GM12874 (cell line): ENCODE data around the gene BTBD17.

Experiments used
- TF ChIP-seq, protein P1 (sequence below): IDR thresholded peaks from 2 replicates; pipeline ENCODE4 v1.5.1; 2011; ENCODE audit warnings: low read depth, mild to moderate bottlenecking, control low read depth, low read length, moderate library complexity; ENCODE audit not compliant: insufficient read depth

The BTBD17 gene

DNA sequence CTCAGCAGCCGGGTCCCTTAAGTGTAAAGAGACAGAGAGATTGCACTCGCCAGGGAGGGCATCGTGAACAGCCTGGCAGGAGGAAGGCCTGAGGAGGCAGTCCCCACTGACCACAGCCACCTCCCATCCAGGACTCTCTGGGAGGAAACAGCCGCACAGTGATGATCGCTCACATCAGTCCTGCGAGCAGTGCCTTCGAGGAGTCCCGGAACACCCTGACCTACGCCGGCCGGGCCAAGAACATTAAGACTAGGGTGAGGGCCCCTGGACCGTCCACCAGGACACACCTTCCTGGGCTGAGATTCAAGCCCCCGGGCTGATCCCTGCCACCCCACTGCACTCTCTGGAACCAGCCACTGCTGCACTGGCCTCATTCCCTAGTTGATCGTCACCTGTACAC lies 14.0 kb downstream of the BTBD17 start:
- TF ChIP-seq, protein P1, sequence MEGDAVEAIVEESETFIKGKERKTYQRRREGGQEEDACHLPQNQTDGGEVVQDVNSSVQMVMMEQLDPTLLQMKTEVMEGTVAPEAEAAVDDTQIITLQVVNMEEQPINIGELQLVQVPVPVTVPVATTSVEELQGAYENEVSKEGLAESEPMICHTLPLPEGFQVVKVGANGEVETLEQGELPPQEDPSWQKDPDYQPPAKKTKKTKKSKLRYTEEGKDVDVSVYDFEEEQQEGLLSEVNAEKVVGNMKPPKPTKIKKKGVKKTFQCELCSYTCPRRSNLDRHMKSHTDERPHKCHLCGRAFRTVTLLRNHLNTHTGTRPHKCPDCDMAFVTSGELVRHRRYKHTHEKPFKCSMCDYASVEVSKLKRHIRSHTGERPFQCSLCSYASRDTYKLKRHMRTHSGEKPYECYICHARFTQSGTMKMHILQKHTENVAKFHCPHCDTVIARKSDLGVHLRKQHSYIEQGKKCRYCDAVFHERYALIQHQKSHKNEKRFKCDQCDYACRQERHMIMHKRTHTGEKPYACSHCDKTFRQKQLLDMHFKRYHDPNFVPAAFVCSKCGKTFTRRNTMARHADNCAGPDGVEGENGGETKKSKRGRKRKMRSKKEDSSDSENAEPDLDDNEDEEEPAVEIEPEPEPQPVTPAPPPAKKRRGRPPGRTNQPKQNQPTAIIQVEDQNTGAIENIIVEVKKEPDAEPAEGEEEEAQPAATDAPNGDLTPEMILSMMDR = no peak

DNA sequence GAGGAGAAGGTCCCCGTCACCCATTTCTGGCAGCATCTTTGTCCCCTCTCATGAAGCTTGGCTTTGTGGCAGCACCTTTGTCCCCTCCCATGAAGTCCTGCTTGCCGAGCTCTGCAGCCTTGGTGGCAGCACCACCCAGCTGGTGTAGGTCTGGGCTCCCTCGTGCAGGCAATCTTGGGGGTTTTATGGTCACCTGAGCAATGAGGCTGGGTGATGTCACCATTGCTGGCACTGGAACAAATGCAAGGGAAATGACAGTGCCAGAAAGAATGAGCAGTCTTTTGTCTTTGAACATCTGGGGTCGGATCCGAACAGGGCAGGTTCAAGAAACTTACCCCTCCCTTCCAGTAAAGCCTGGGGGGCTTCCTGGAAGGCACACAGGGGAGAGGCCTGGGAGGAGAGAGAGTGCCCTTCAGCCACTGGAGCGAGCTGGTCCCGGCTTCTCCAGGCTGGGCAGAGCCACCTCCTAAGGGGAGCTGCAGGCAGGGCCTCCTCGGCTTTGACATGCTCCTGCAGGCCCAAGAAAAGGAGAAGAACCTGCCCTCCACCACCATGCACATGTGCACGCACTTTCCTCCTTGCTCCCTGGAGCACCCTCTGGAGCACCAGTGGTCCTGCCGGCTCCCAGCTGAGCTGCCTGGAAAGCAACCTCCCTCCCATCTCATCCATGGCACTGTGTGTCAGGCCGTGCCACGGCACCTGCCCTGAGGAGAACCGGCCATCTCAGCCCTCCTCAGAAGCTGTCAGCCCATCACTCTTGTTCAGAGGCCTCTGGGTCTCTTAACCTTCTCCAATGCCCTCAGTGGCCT lies 16.0 kb downstream of the BTBD17 start:
- TF ChIP-seq, protein P1 = no peak

DNA sequence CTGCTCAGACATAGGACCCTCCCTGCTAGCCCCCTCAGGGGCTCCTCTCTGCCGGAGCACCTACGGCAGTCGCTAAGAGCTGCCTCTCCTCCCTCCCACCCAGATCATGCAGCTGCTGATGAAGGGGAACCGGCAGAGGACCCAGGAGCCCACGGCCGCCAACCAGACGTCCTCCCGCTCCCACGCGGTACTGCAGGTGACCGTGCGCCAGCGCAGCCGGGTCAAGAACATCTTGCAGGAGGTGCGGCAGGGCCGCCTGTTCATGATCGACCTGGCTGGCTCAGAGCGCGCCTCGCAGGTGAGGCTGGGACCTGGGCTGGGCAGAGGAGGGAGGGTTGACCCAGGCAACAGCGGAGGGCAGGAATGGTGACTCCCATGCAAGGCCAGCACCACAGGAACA lies 17.0 kb downstream of the BTBD17 start:
- TF ChIP-seq, protein P1 = no peak

DNA sequence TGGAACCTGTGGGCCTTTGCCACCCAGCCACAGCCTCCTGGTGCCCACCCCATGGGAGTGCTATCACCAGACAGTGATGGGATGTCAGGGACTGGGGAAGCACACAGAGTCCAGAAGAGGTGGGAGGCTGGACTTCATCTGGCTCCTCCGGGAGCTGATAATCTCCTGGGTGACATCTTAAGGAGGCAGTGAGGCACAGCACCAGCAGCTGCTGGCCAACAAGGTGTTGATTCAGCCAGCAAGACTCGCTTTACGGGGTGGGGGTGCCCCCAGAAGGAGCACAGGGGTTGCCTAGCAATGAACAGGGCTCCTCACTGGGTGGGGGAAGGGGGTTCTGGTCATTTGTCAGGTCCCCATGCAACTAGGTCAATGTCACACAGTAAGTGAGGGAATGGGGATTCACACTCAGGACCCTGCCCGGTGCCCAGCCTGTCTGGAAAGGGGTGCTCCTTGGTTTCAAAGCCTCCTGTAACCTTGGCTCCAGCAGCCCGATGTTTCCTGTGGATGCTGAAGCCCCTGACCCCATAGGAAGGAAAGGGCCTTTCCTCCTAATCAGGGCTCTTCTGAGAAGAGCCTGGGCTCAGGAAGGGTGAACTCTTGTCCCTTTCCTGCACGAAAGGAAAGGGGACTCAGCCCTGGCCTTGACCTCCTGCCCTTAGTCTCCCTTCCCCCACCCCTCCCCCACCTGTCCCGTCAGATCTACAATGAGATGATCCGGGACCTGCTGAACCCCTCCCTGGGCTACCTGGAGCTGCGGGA lies 18.0 kb downstream of the BTBD17 start:
- TF ChIP-seq, protein P1 = no peak

DNA sequence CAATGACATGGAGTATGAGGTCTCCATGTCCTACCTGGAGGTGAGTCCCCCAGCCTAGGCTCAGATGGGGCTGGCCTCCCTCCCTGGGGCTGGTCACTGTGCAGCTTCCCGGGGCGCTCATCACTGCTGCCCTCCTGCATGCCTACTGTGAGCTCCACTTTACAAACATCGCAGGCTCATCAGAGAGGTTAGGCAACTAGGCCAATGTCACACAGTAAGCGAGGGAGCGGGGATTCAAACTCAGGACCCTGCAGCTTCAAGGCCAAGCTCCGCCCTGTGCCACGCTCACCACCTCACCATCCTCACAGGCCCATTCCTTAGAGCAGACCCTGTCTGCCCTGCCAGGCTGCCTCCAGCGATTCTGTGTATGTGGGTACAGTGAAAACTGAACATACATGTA lies 18.5 kb downstream of the BTBD17 start:
- TF ChIP-seq, protein P1 = no peak

DNA sequence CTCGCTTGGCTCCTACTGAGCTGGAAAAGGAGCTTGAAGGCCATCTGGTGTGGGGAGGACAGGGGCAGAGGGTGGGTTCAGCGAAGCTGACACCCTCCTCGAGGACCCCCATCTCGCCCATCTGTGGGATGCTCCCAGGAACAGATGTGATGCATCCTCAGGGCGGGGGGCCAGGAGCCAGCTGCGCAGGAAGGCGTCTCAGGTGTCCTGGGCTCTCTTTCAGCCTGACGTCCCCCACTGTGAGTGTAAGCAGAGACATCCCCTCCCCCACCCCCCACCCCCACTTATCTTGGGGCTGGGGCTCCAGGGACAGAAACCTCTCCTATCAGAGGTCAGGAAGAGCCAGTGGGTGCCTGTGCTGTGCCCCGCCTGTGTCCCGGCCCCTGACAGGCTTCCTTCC lies 19.4 kb downstream of the BTBD17 start:
- TF ChIP-seq, protein P1 = no peak

DNA sequence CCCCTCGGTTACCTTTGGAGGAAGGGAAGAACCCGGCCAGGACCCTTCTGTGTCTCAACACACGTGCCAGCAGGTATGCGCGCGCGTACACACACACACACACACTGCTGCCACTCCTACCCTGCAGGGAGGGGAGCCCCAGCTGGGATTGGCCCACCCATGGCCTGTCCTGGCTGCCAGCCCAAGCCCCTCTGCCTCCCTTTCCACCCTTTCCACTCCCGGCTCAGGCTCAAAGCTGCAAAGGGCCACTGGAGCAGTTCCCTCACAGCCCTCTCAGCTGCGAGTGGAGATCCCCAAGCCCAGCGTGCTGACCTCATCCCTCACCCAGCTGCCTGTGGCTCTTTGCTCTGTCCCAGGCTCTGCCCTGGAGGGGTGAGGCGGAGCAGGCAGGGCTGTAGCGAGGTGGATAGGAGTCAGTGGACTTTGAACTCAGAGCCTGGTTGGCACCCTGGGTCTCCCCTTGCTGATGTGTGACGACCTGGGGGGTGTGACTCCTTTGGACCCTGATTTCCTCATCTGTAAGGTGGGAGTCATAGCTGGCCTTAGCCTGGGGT lies 21.1 kb downstream of the BTBD17 start:
- TF ChIP-seq, protein P1 = no peak
